Activated B cell treated with CpG ODN at 0.5 μM for 24 hours (primary cell): ENCODE data around the gene F8. TPM values are rescaled to one million over a fixed set of nuclear protein-coding genes. Genes with fewer than 3 reads are reported as not detected.

Experiments
- ATAC-seq: fragments of 200-7000 bp; cut with Tn5 transposase; one replicate; pipeline ENCODE4 v1.10.0; 2021; ENCODE audit warnings: low read depth, mild to moderate bottlenecking, moderate library complexity
- CTCF ChIA-PET: fragments of 350-600 bp; sonication (Branson Sonifier 250); formaldehyde crosslinking; loops from one replicate; lab custom pipeline; 2021; ENCODE audit warnings: antibody characterized with exemption; lab: Charles Lee
- POLR2A ChIA-PET: fragments of 350-600 bp; sonication (Branson Sonifier 250); formaldehyde crosslinking; loops from one replicate; lab custom pipeline; 2021; ENCODE audit warnings: antibody characterized with exemption; lab: Charles Lee
- DNase-seq: peaks from one replicate; pipeline ENCODE4 v3.0.0; 2022
- H3K27ac Mint-ChIP-seq: one replicate; pipeline ENCODE4 v1.8.0; 2020; ENCODE audit warnings: mixed read lengths
- H3K27me3 Mint-ChIP-seq: one replicate; pipeline ENCODE4 v1.8.0; 2021; ENCODE audit warnings: mixed read lengths
- H3K36me3 Mint-ChIP-seq: one replicate; pipeline ENCODE4 v1.8.0; 2021; ENCODE audit warnings: low read depth, mixed read lengths
- H3K4me1 Mint-ChIP-seq: one replicate; pipeline ENCODE4 v1.8.0; 2021; ENCODE audit warnings: mixed read lengths
- H3K4me3 Mint-ChIP-seq: one replicate; pipeline ENCODE4 v1.8.0; 2020; ENCODE audit warnings: mild to moderate bottlenecking, mixed read lengths
- H3K9me3 Mint-ChIP-seq: one replicate; pipeline ENCODE4 v1.8.0; 2020; ENCODE audit warnings: mixed read lengths
- CTCF ChIP-seq: fragments of 200-600 bp; IDR thresholded peaks from one replicate; pipeline ENCODE4 v1.8.0; 2022; ENCODE audit warnings: antibody characterized with exemption, mild to moderate bottlenecking
- intact Hi-C: fragments of 100-400 bp; cut with micrococcal nuclease; formaldehyde crosslinking; loops from one replicate; pipeline ENCODE4 v1.15.1; 2024
- total RNA-seq: library from RNA; stranded (reverse); gene quantifications from 2 replicates; pipeline ENCODE4 v1.2.3, GENCODE V29; 2022

The F8 gene
- total RNA-seq, 1 donor from 2014 or later: 2.0 TPM

- Mint-ChIP-seq H3K4me3 (no peak overlapping the region), H3K36me3 (no peaks in the 10 kb centered on the region), H3K27me3 (no peaks in the 10 kb centered on the region), H3K9me3 (no peaks in the 10 kb centered on the region), H3K27ac (no peak overlapping the region), H3K4me1 (no peaks in the 10 kb centered on the region)
- DNase-seq: no peak
- ChIA-PET CTCF (no interaction called here), POLR2A (no interaction called here)
- no peak for ATAC-seq
- intact Hi-C loops: no loop called here
- no peak for TF ChIP-seq CTCF
These were observed 186.4 kb downstream of the F8 start for GRCh38 chrX:154836163-154836562.

GRCh38 chrX:154834562-154834961 lies 188.0 kb downstream of the F8 start, which contains the start of gene SMIM9:
Gene SMIM9, minus strand, starts transcription at chrX:154834662. Its CDS starts 3,806 bp downstream, at chrX:154830856.
- POLR2A ChIA-PET: interaction anchor here (0.5 kb wide), 1 partner anchor 14 kb away, joined by 3 read pairs; no protein-coding TSS in a partner anchor

GRCh38 chrX:154833746-154834274 lies 188.7 kb downstream of the F8 start:
- peaks cover 11% of the 10 kb centered on the region for H3K4me1 Mint-ChIP-seq
- DNase-seq (no peak), ATAC-seq (no peak)
- H3K27ac Mint-ChIP-seq: no peak overlapping the region
- no peak overlapping the region for H3K4me3 Mint-ChIP-seq
- ChIA-PET CTCF (no interaction called here), POLR2A (no interaction called here)
- H3K27me3 Mint-ChIP-seq: no peaks in the 10 kb centered on the region
- no peaks in the 10 kb centered on the region for H3K36me3 Mint-ChIP-seq
- TF ChIP-seq CTCF: no peak
- intact Hi-C loops: no loop called here
- no peaks in the 10 kb centered on the region for H3K9me3 Mint-ChIP-seq

More at GRCh38 chrX:154834562-154834961, 188.0 kb downstream of the F8 start, which contains the start of gene SMIM9:
- CTCF ChIA-PET: no interaction called here
- no peaks in the 10 kb centered on the region for H3K27me3 Mint-ChIP-seq
- H3K4me3 Mint-ChIP-seq: no peak within 1 kb of the TSS
- no peak within 1 kb of the TSS for H3K27ac Mint-ChIP-seq
- intact Hi-C loops: no loop called here
- DNase-seq (no peak), ATAC-seq (no peak)
- H3K4me1 Mint-ChIP-seq: peaks cover 4% of the 10 kb centered on the region
- no peaks in the 10 kb centered on the region for H3K9me3 Mint-ChIP-seq
- no peak for TF ChIP-seq CTCF
- H3K36me3 Mint-ChIP-seq: no peaks in the 10 kb centered on the region

GRCh38 chrX:154829926-154830442 lies 192.5 kb downstream of the F8 start:
- CTCF ChIA-PET: no interaction called here
- H3K4me1 Mint-ChIP-seq: peaks cover 31% of the 10 kb centered on the region
- no peak for TF ChIP-seq CTCF
- ATAC-seq (no peak), DNase-seq (no peak)
- no peaks in the 10 kb centered on the region for H3K27me3 Mint-ChIP-seq
- H3K36me3 Mint-ChIP-seq: no peaks in the 10 kb centered on the region
- H3K4me3 Mint-ChIP-seq: no peak overlapping the region
- H3K27ac Mint-ChIP-seq: peak overlapping the region; percentile 35
- POLR2A ChIA-PET: no interaction called here
- H3K9me3 Mint-ChIP-seq: no peaks in the 10 kb centered on the region
- intact Hi-C loops: loop anchor here (5.0 kb wide), 1 partner anchor 197 kb away; the partner anchor contains the start of gene FUNDC2

GRCh38 chrX:154829134-154829533 lies 193.4 kb downstream of the F8 start:
- no peak for TF ChIP-seq CTCF
- H3K36me3 Mint-ChIP-seq: no peaks in the 10 kb centered on the region
- CTCF ChIA-PET: no interaction called here
- ATAC-seq (no peak), DNase-seq (no peak)
- H3K9me3 Mint-ChIP-seq: no peaks in the 10 kb centered on the region
- peak overlapping the region; percentile 73 for H3K27ac Mint-ChIP-seq
- H3K27me3 Mint-ChIP-seq: no peaks in the 10 kb centered on the region
- intact Hi-C loops: loop anchor here (5.0 kb wide), 1 partner anchor 198 kb away; the partner anchor contains the start of gene FUNDC2
- POLR2A ChIA-PET: interaction anchor here (1.4 kb wide), 1 partner anchor 23 kb away, joined by 3 read pairs; no protein-coding TSS in a partner anchor
- peak overlapping the region; percentile 16 for H3K4me3 Mint-ChIP-seq
- peaks cover 31% of the 10 kb centered on the region for H3K4me1 Mint-ChIP-seq
